Activated CD4-positive, alpha-beta T cell treated with anti-CD3 and anti-CD28 coated beads for 36 hours (primary cell): Measurements from ENCODE around the gene ARL15. TPM values are rescaled to one million over a fixed set of nuclear protein-coding genes. Genes with fewer than 3 reads are reported as not detected.

Experiments
- ATAC-seq: fragments of 200-7000 bp; cut with Tn5 transposase; one replicate; pipeline ENCODE4 v1.10.0; 2021; ENCODE audit warnings: mild to moderate bottlenecking, moderate library complexity
- CTCF ChIA-PET: fragments of 350-600 bp; sonication (Branson Sonifier 250); formaldehyde crosslinking; loops from one replicate; lab custom pipeline; 2021; ENCODE audit warnings: antibody characterized with exemption; lab: Charles Lee
- POLR2A ChIA-PET: fragments of 350-600 bp; sonication (Branson Sonifier 250); formaldehyde crosslinking; loops from one replicate; lab custom pipeline; 2021; ENCODE audit warnings: antibody characterized with exemption, inconsistent platforms; lab: Charles Lee
- DNase-seq: peaks from one replicate; pipeline ENCODE4 v3.0.0-alpha.2; 2020
- H3K27ac Mint-ChIP-seq: one replicate; pipeline ENCODE4 v1.8.0; 2021; ENCODE audit warnings: mixed read lengths
- H3K27me3 Mint-ChIP-seq: one replicate; pipeline ENCODE4 v1.8.0; 2021; ENCODE audit warnings: mixed read lengths
- H3K36me3 Mint-ChIP-seq: one replicate; pipeline ENCODE4 v1.8.0; 2021; ENCODE audit warnings: low read depth, mixed read lengths
- H3K4me1 Mint-ChIP-seq: one replicate; pipeline ENCODE4 v1.8.0; 2021; ENCODE audit warnings: mixed read lengths
- H3K4me3 Mint-ChIP-seq: one replicate; pipeline ENCODE4 v1.8.0; 2021; ENCODE audit warnings: mild to moderate bottlenecking, moderate library complexity, mixed read lengths
- H3K9me3 Mint-ChIP-seq: one replicate; pipeline ENCODE4 v1.8.0; 2021; ENCODE audit warnings: low read depth, mixed read lengths
- intact Hi-C, 2 experiments: fragments of 100-400 bp; cut with DNase I in 1 of 2; cut with micrococcal nuclease in 1 of 2; formaldehyde crosslinking; loops; one replicate each; pipeline versions ENCODE4 v1.14.2 to v1.15.1; 2022 to 2024; cut with DNase I, micrococcal nuclease
- total RNA-seq, 2 experiments: library from RNA; stranded (reverse); gene quantifications; one replicate each; pipeline ENCODE4 v1.2.3, GENCODE V29; 2021

ARL15 gene
- total RNA-seq, 2 experiments from 2014 or later = 5.4 to 6.7 TPM

DNA sequence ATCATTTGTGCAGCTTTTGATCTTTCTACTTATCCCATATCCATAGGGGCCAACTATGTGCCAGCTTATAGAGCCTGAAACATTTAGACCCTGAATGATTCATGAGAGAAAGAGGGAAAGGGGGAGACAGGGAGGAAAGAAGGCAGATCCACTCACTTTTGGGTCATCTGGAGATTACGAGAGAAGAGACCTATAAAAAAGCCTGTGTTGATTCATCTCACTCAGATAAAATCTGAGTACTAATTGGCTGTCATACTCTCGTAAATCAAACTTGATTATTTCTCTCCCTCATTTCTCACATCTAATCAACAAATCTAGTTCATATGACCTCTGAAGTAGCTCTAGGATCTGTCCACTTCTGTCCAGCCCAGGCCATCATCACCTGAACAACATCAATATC, 137.1 kb downstream of the ARL15 start:
- ChIA-PET POLR2A (no interaction called here), CTCF (no interaction called here)
- DNase-seq (no peak), ATAC-seq (no peak)
- intact Hi-C loops = no loop called here
- Mint-ChIP-seq H3K27me3 (no peaks in the 10 kb centered on the region), H3K36me3 (peaks cover 40% of the 10 kb centered on the region), H3K9me3 (peaks cover 8% of the 10 kb centered on the region), H3K4me3 (no peak overlapping the region), H3K27ac (no peak overlapping the region), H3K4me1 (peaks cover 3% of the 10 kb centered on the region)

DNA sequence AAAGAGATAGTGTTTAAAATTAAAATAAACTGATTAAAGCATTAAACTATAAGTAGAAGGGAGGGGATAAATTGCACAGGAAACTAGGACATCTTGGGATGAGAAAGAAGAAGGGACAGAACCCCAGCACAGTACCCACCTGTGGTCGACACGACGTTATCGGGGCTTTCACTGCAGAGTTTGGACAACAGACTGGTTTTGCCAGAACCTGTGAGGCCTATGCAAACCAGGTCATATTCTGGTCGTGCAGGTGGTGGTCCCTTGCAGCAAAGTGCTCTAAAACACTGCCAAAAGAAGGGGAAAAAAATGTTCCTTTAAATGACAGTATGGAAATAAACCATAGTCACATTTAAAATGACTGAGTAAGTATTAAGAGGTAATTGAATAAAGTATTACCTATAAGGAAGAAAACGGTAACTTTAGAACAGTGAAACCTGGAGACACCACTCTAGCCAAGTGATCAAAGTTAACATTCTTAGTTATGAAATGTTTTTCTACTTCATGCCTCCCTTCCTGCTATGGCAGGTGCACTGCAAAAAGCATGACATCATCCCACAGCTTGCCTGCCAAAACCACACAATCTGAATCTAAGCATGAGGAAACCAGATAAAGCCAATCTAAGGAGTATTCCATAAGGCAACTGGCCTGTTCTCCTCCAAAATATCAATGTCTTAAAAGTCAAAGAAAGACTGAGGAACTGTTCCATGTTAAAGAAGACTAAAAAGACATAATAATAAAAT, 138.6 kb downstream of the ARL15 start:
- Mint-ChIP-seq H3K4me1 (no peaks in the 10 kb centered on the region), H3K27me3 (no peaks in the 10 kb centered on the region), H3K36me3 (peaks cover 52% of the 10 kb centered on the region), H3K27ac (no peak overlapping the region), H3K9me3 (peaks cover 8% of the 10 kb centered on the region), H3K4me3 (no peak overlapping the region)
- DNase-seq (no peak), ATAC-seq (no peak)
- ChIA-PET CTCF (no interaction called here), POLR2A (no interaction called here)
- intact Hi-C loops = no loop called here

DNA sequence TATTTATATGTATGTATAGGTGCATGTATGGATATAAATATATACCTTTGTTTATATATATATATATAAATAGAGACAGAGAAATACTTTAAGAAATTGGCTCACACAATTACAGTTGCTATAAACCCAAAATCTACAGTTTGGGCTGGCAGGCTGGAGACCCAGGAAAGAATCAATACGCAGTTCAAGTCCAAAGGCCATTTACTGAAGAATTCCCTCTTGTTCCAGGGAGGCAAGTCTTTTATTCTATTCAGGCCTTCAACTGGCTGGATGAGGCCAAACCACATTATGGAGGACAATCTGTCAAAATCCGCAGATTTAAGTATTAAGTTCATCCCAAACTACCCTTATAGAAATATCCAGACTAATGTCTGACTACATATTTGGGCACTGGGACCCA, 144.7 kb downstream of the ARL15 start:
- H3K9me3 Mint-ChIP-seq = no peaks in the 10 kb centered on the region
- peaks cover 39% of the 10 kb centered on the region for H3K36me3 Mint-ChIP-seq
- DNase-seq (no peak), ATAC-seq (no peak)
- H3K27me3 Mint-ChIP-seq = no peaks in the 10 kb centered on the region
- POLR2A ChIA-PET = no interaction called here
- intact Hi-C loops = no loop called here
- H3K4me3 Mint-ChIP-seq = no peak overlapping the region
- no peaks in the 10 kb centered on the region for H3K4me1 Mint-ChIP-seq
- no peak overlapping the region for H3K27ac Mint-ChIP-seq
- CTCF ChIA-PET = no interaction called here

DNA sequence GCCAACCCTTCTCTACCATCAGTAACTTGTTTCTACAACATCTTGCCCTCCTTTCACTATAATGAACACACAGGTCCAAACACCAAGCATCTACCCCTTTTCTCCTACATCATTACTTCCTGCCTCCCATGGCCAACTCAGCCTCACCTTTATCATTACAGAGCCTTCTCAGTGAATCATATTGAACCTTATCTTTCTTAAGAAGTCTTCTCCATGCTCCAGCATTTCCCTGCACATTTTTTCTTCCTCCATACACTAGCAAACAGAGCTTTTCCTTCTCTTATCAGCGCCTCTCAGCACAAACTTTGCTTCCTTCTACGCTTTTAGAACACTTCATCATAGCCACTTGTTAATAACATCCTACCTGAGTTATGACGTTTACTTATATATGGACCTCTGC, 148.2 kb downstream of the ARL15 start:
- no peak overlapping the region for H3K27ac Mint-ChIP-seq
- H3K36me3 Mint-ChIP-seq = peaks cover 14% of the 10 kb centered on the region
- no peaks in the 10 kb centered on the region for H3K27me3 Mint-ChIP-seq
- intact Hi-C loops = no loop called here
- ChIA-PET POLR2A (no interaction called here), CTCF (no interaction called here)
- no peak for ATAC-seq
- DNase-seq = no peak
- H3K9me3 Mint-ChIP-seq = no peaks in the 10 kb centered on the region
- H3K4me3 Mint-ChIP-seq = no peak overlapping the region
- H3K4me1 Mint-ChIP-seq = no peaks in the 10 kb centered on the region

DNA sequence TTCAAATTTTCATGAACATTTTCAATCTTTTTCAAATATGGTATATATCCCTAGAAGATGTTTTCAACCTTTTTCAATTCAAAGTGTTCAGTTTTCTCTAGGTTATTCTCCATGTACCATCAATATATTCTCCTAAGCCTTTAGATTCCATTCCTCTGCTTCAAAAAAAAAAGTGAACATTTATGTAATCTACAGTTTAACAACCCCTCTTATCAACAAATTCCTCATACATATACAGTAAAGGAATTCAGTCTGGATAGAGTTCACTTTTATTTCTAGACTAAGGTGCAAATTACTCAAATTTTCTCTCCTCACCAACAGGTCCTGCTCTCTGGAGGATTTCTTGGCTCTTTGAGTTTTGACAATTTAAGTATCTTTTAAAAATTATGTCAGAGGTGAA, 150.0 kb downstream of the ARL15 start:
- peaks cover 4% of the 10 kb centered on the region for H3K36me3 Mint-ChIP-seq

DNA sequence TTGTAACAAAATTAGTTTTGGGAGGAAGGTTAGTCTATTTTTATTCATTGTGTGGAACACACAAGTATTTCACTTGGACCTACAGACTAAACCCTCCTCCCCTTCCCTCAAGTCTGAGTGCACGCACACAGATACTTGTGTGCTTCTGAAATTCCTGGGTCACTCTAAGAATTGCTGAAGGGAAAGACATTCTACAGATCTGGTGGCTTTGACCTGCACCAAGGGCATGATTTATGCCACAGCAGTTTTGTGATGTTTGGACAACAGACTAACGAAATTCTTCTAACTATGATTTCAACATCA, 150.5 kb downstream of the ARL15 start:
- H3K4me1 Mint-ChIP-seq = no peaks in the 10 kb centered on the region
- ATAC-seq (no peak), DNase-seq (no peak)
- no peaks in the 10 kb centered on the region for H3K27me3 Mint-ChIP-seq
- H3K9me3 Mint-ChIP-seq = no peaks in the 10 kb centered on the region
- no peak overlapping the region for H3K4me3 Mint-ChIP-seq
- H3K36me3 Mint-ChIP-seq = peaks cover 3% of the 10 kb centered on the region
- POLR2A ChIA-PET = no interaction called here
- CTCF ChIA-PET = no interaction called here
- intact Hi-C loops = no loop called here
- H3K27ac Mint-ChIP-seq = no peak overlapping the region

More for the DNA sequence above, 150.0 kb downstream of the ARL15 start:
- Mint-ChIP-seq H3K27me3 (no peaks in the 10 kb centered on the region), H3K9me3 (no peaks in the 10 kb centered on the region), H3K4me1 (no peaks in the 10 kb centered on the region), H3K27ac (no peak overlapping the region), H3K4me3 (no peak overlapping the region)
- CTCF ChIA-PET = no interaction called here
- intact Hi-C loops = no loop called here
- ATAC-seq (no peak), DNase-seq (no peak)
- POLR2A ChIA-PET = no interaction called here

DNA sequence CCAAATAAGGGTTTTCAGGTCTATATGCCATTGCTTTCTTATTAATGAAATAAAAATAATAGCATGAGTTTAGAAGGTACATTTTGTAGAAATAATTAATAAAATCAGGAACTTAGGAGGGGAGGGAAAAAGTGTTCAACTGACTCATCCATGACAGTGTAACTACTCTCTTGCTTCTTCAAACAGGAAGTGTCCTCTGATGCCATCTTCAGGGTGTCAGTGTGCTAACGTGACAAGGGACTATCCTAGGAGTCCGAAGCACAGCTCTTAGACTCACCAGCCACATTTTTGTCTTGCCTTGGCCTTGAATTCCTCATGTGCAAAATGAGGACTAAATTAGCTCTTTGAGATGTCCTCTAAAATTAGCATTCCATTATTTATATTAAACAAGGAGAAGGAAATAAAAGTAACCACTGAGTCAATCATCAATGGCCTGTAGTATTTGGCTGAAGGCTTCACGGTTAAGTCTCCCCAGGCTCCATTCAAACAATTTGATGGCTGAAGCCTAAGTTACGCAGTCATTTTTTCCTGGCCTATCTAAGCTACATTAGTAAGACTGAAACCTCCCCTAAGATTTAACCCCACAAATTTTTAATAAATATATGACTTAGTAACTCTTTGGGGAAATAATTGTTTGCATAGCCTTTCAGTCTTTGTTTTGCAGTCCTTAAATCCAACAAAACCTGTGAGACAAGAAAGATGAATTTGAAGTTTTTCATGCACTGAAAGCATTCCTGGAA, 151.1 kb downstream of the ARL15 start:
- no peaks in the 10 kb centered on the region for H3K27me3 Mint-ChIP-seq
- no peak overlapping the region for H3K27ac Mint-ChIP-seq
- H3K36me3 Mint-ChIP-seq = no peaks in the 10 kb centered on the region
- no peak overlapping the region for H3K4me3 Mint-ChIP-seq
- H3K4me1 Mint-ChIP-seq = no peaks in the 10 kb centered on the region
- intact Hi-C loops = no loop called here
- CTCF ChIA-PET = no interaction called here
- POLR2A ChIA-PET = no interaction called here
- DNase-seq (no peak), ATAC-seq (no peak)
- H3K9me3 Mint-ChIP-seq = no peaks in the 10 kb centered on the region

DNA sequence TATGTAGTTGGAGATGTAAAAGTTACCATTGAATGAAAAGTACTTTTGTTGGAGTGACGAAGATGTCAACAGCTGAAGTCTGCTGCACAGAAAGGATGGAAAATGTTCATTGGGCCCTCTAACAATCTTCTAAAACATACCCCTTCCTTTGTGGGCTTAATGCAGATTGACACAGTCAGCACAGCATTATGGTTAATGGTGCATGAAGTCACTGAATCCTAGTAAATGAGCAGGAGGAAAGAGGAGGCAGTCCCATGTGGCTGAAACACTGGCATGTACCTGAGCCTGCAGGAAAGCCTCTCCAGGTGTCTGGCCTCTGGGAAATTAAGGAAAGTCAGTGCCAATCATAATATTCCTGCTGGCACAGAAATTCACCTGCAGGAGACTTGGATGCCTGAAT, 153.8 kb downstream of the ARL15 start:
- no peak for DNase-seq
- POLR2A ChIA-PET = no interaction called here
- H3K27ac Mint-ChIP-seq = no peak overlapping the region
- H3K27me3 Mint-ChIP-seq = no peaks in the 10 kb centered on the region
- ATAC-seq = no peak
- H3K9me3 Mint-ChIP-seq = no peaks in the 10 kb centered on the region
- CTCF ChIA-PET = no interaction called here
- H3K4me3 Mint-ChIP-seq = no peak overlapping the region
- intact Hi-C loops = no loop called here
- H3K36me3 Mint-ChIP-seq = no peaks in the 10 kb centered on the region
- H3K4me1 Mint-ChIP-seq = no peaks in the 10 kb centered on the region

DNA sequence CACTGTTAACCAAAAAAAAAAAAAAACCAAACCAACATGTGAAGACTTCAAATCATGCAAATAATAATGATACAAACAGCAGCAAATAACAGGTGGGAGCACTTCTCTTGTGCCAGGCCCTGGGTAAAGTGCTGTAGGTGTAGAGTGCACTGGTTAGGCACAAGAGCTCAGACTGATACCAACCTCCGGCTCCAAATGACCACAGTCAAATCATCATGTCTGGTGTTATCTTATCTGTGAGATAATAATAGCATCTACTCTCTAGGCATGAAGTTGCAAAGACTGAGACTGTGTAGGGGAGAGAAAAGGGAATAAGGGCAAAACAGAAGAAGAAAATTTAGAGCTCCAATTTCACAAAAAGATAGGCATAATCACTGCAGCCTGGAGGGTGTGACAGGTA, 159.5 kb downstream of the ARL15 start:
- Mint-ChIP-seq H3K4me3 (no peak overlapping the region), H3K9me3 (no peaks in the 10 kb centered on the region), H3K27me3 (no peaks in the 10 kb centered on the region), H3K27ac (no peak overlapping the region), H3K4me1 (no peaks in the 10 kb centered on the region), H3K36me3 (peaks cover 10% of the 10 kb centered on the region)
- intact Hi-C loops = no loop called here
- ChIA-PET CTCF (no interaction called here), POLR2A (no interaction called here)
- no peak for ATAC-seq
- DNase-seq = no peak

DNA sequence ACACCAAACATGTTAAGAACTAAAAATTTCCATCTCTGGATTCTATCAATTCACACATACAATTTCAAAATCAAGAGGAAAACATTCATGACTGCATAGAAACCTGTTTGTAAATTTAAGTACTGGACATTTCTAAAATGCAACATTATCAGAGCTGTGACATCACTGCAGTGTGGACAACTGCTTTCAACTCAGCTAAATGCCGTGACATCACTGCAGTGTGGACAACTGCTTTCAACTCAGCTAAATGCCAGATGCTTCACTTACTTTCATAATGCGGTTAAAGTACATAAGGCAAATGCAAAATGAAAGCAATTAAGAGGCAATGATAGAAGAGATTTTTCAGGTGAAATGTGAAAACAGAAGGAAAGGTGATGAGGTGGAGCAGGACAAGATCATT, 161.5 kb downstream of the ARL15 start:
- DNase-seq (no peak), ATAC-seq (no peak)
- Mint-ChIP-seq H3K4me1 (no peaks in the 10 kb centered on the region), H3K9me3 (no peaks in the 10 kb centered on the region), H3K36me3 (peaks cover 13% of the 10 kb centered on the region), H3K27ac (no peak overlapping the region), H3K27me3 (no peaks in the 10 kb centered on the region), H3K4me3 (no peak overlapping the region)
- CTCF ChIA-PET = no interaction called here
- intact Hi-C loops = no loop called here
- POLR2A ChIA-PET = no interaction called here

DNA sequence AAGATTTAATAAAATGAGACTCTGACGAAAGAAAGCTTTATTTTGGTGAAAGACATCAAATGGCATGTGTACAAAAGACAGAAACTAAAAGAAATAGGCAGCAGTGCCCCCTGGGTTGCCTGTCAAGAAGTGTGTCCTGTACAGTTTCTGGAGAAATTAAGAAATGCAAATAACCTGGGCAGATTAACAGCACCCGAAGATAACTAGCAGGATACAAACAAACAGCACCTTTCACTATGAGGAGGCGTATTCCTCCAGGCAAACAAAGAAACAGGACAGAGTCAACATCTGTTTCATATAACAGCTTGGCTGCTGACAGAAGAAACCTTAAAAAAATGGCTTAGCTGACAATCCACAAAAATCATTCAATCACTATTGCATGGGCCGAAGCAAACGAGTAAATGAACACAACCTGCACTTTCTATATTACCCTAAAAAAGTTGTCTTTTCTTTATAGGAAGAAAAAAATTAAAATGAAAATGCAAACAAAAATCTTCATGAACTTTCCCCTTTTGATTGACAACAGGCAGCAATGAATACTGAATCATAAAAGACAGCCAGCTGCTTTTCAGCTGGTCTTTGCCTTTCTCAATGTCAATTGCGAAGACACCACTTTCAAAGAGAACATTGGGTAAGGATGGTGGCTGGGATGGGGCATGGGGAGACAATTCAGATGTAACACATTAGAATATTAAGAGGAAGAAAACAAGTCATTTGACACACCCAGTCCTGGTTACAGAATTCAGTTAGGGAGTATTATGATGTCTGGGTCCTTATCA, 162.1 kb downstream of the ARL15 start:
- H3K4me3 Mint-ChIP-seq = no peak overlapping the region
- peaks cover 13% of the 10 kb centered on the region for H3K36me3 Mint-ChIP-seq
- no peaks in the 10 kb centered on the region for H3K9me3 Mint-ChIP-seq
- CTCF ChIA-PET = no interaction called here
- POLR2A ChIA-PET = no interaction called here
- H3K4me1 Mint-ChIP-seq = no peaks in the 10 kb centered on the region
- H3K27ac Mint-ChIP-seq = no peak overlapping the region
- H3K27me3 Mint-ChIP-seq = no peaks in the 10 kb centered on the region
- no peak for DNase-seq
- no peak for ATAC-seq
- intact Hi-C loops = no loop called here

DNA sequence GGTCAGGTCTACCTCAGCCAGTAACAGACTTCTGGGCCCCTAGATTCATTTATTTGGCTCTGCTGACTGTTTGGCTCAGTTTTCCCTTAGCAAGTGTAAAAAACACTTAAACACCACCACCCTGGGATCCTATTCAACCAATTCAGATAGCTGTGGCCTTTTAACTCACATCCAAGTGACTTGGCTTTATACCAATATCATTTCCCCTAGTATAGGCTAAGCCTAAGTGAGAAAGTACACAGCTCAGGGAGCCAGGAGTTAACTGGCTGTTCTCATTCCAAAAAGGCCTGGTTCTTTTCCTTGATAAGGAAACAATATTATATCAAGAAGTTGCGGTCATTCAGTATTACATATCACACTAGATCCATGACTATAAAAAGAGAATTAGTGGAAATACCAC, 163.5 kb downstream of the ARL15 start:
- Mint-ChIP-seq H3K4me3 (no peak overlapping the region), H3K4me1 (no peaks in the 10 kb centered on the region), H3K27ac (no peak overlapping the region), H3K27me3 (no peaks in the 10 kb centered on the region), H3K9me3 (no peaks in the 10 kb centered on the region), H3K36me3 (peaks cover 13% of the 10 kb centered on the region)
- CTCF ChIA-PET = no interaction called here
- POLR2A ChIA-PET = no interaction called here
- ATAC-seq (no peak), DNase-seq (no peak)
- intact Hi-C loops = no loop called here
